CD14-positive monocyte (primary cell): Measurements from ENCODE around the gene PARD6G. TPM values are rescaled to one million over a fixed set of nuclear protein-coding genes. Genes with fewer than 3 reads are reported as not detected.

Experiments used
- DNase-seq, 3 donors: peaks; one replicate each; pipeline ENCODE4 v3.0.0-alpha.2; 2011 to 2022
- H2AFZ ChIP-seq: 2 replicates; pipeline ENCODE4 v1.6.0; 2012; ENCODE audit warnings: mild to moderate bottlenecking, low read depth, low read length, inconsistent platforms; ENCODE audit not compliant: insufficient read depth, poor library complexity, severe bottlenecking
- H3K27ac ChIP-seq, 2 donors: 1 replicate in 1 of 2; 2 replicates in 1 of 2; pipeline ENCODE4 v1.5.1; 2012 to 2013; ENCODE audit warnings: low read length in 2 of 2, control low read depth in 1 of 2, inconsistent platforms in 1 of 2, low read depth in 1 of 2, mild to moderate bottlenecking in 1 of 2
- H3K27me3 ChIP-seq, 2 donors: one replicate each; pipeline versions ENCODE4 v1.6.0 to v1.6.1; 2011 to 2013; ENCODE audit warnings: low read length in 2 of 2; ENCODE audit not compliant: control insufficient read depth in 2 of 2, insufficient read depth in 2 of 2
- H3K36me3 ChIP-seq, 2 donors: replicated peaks in 1 of 2; 1 replicate in 1 of 2; 2 replicates in 1 of 2; pipeline versions ENCODE4 v1.5.1 to v1.6.1; 2012 to 2013; ENCODE audit warnings: low read length in 2 of 2, control low read depth in 1 of 2, inconsistent platforms in 1 of 2, mild to moderate bottlenecking in 1 of 2; ENCODE audit not compliant: insufficient read depth in 2 of 2, control insufficient read depth in 1 of 2
- H3K4me1 ChIP-seq, 2 donors: 1 replicate in 1 of 2; 2 replicates in 1 of 2; pipeline versions ENCODE4 v1.5.1 to v1.6.1; 2012 to 2013; ENCODE audit warnings: low read length in 2 of 2, control low read depth in 1 of 2, inconsistent platforms in 1 of 2, mild to moderate bottlenecking in 1 of 2, moderate library complexity in 1 of 2; ENCODE audit not compliant: insufficient read depth in 2 of 2, control insufficient read depth in 1 of 2
- H3K4me2 ChIP-seq: replicated peaks from 2 replicates; pipeline ENCODE3; 2012; ENCODE audit warnings: low read length, moderate library complexity, mild to moderate bottlenecking; ENCODE audit not compliant: poor library complexity, severe bottlenecking; ENCODE audit errors: extremely low read depth
- H3K4me3 ChIP-seq, 3 experiments: fragments of 200-600 bp in 1 of 3; sonication (generic) in 1 of 3; replicated peaks in 1 of 3; 1 replicate in 2 of 3; 2 replicates in 1 of 3; pipeline ENCODE4 v1.5.1; 2011 to 2013; ENCODE audit warnings: low read length in 3 of 3, mild to moderate bottlenecking in 3 of 3, control low read depth in 2 of 3, low read depth in 2 of 3, inconsistent platforms in 1 of 3, moderate library complexity in 1 of 3
- H3K79me2 ChIP-seq: 2 replicates; pipeline ENCODE4 v1.6.0; 2012; ENCODE audit warnings: mild to moderate bottlenecking, control low read depth, inconsistent platforms, low read length, moderate library complexity; ENCODE audit not compliant: insufficient read depth
- H3K9ac ChIP-seq: 2 replicates; pipeline ENCODE4 v1.6.0; 2017; ENCODE audit warnings: low read length, mild to moderate bottlenecking; ENCODE audit not compliant: insufficient read depth, poor library complexity, severe bottlenecking
- H3K9me3 ChIP-seq, 2 donors: replicated peaks in 1 of 2; 1 replicate in 1 of 2; 2 replicates in 1 of 2; pipeline versions ENCODE4 v1.5.1 to v1.6.1; 2012 to 2013; ENCODE audit warnings: low read length in 2 of 2, control low read depth in 1 of 2; ENCODE audit not compliant: control insufficient read depth in 1 of 2, insufficient read depth in 1 of 2
- H4K20me1 ChIP-seq: 2 replicates; pipeline ENCODE4 v1.6.0; 2012; ENCODE audit warnings: mild to moderate bottlenecking, low read length, control low read depth, moderate library complexity; ENCODE audit not compliant: insufficient read depth
- H3K27ac Mint-ChIP-seq, 7 donors: one replicate each; pipeline ENCODE4 v1.8.0; 2020; ENCODE audit warnings: mild to moderate bottlenecking in 7 of 7, mixed read lengths in 7 of 7, moderate library complexity in 6 of 7, inconsistent platforms in 2 of 7
- H3K27me3 Mint-ChIP-seq, 3 donors: one replicate each; pipeline ENCODE4 v1.8.0; 2021 to 2022; ENCODE audit warnings: low read depth in 3 of 3, mild to moderate bottlenecking in 3 of 3, mixed read lengths in 3 of 3, moderate library complexity in 3 of 3, inconsistent platforms in 1 of 3
- H3K36me3 Mint-ChIP-seq, 2 donors: one replicate each; pipeline ENCODE4 v1.8.0; 2020; ENCODE audit warnings: mixed read lengths in 2 of 2, inconsistent platforms in 1 of 2, mild to moderate bottlenecking in 1 of 2
- H3K4me1 Mint-ChIP-seq: one replicate; pipeline ENCODE4 v1.8.0; 2020; ENCODE audit warnings: mild to moderate bottlenecking, mixed read lengths
- H3K4me3 Mint-ChIP-seq, 2 donors: one replicate each; pipeline ENCODE4 v1.8.0; 2020; ENCODE audit warnings: mild to moderate bottlenecking in 2 of 2, mixed read lengths in 2 of 2, moderate library complexity in 1 of 2
- H3K9me3 Mint-ChIP-seq, 7 donors: one replicate each; pipeline ENCODE4 v1.8.0; 2020 to 2022; ENCODE audit warnings: mixed read lengths in 7 of 7, mild to moderate bottlenecking in 6 of 7, moderate library complexity in 6 of 7, inconsistent platforms in 2 of 7
- WGBS: methylation state at CpG from one replicate; pipeline ENCODE4 v1.1.5; 2013; ENCODE audit warnings: missing lambda C conversion rate; ENCODE audit not compliant: insufficient coverage; 5-methylcytosine and 5-hydroxymethylcytosine counted together
- intact Hi-C, 2 donors: fragments of 100-400 bp; cut with micrococcal nuclease; formaldehyde crosslinking; loops; one replicate each; pipeline versions ENCODE4 v1.15.0 to v1.15.1; 2023
- polyA plus RNA-seq, 3 donors: library from polyadenylated mRNA; depleted of rRNA in 1 of 3; unstranded in 2 of 3; stranded (reverse) in 1 of 3; fragments of 300-500 nt in 2 of 3; fragments of >200 nt in 1 of 3; fragmentation: Illumina TruSeq in 2 of 3; gene quantifications; 1 replicate in 2 of 3; 2 replicates in 1 of 3; pipeline ENCODE4 v1.2.3, GENCODE V29; 2012 to 2021
- TF ChIP-seq, protein P1 (sequence below): fragments of 200-600 bp; IDR thresholded peaks from one replicate; pipeline ENCODE4 v1.8.0; 2022; ENCODE audit warnings: antibody characterized with exemption, mild to moderate bottlenecking

PARD6G gene
- polyA plus RNA-seq, 3 donors, result not detected

DNA sequence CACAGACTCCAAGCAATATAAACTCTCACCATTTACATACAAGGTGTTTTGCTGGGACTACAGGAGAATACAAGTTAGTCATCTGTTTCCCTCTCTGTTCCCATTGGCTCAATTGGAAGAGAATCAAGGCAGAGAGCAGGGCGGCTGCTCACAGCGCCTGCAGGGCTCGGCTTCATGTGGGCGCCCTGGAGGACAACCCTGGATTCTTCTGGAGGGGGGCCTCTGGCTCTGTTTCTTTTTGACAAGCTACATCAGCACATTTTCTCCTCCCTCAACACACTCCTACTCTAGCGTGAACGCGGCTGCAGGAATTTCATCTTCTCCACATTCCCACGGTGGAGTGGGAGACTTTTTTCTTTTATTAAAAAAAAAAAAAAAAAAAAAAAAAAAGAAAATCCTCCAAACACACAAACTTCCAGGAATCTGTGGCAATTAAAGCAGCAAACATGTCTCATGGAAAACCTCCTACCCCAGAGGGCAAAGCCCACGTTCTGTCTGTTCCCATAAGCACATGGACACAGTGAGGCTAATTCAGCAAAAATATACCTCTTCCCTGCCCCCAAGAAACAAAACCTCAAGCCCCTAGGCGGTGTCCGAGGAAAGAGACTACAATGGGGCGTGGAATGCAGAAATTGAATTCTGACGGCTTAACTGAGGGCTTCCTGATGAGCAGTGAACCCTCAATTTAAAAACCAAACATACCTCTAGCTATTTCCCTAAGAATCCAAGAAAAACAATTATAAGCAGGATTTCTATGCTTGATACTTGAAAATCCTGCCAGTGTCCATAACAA is 50.6 kb downstream of the PARD6G start:
- TF ChIP-seq, protein P1, sequence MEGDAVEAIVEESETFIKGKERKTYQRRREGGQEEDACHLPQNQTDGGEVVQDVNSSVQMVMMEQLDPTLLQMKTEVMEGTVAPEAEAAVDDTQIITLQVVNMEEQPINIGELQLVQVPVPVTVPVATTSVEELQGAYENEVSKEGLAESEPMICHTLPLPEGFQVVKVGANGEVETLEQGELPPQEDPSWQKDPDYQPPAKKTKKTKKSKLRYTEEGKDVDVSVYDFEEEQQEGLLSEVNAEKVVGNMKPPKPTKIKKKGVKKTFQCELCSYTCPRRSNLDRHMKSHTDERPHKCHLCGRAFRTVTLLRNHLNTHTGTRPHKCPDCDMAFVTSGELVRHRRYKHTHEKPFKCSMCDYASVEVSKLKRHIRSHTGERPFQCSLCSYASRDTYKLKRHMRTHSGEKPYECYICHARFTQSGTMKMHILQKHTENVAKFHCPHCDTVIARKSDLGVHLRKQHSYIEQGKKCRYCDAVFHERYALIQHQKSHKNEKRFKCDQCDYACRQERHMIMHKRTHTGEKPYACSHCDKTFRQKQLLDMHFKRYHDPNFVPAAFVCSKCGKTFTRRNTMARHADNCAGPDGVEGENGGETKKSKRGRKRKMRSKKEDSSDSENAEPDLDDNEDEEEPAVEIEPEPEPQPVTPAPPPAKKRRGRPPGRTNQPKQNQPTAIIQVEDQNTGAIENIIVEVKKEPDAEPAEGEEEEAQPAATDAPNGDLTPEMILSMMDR, result no peak
- Mint-ChIP-seq H3K9me3 (no peaks in the 10 kb centered on the region), H3K27me3 (peaks cover 2 to 9% (median 5%) of the 10 kb centered on the region in 3 donors), H3K27ac (no peak overlapping the region), H3K36me3 (no peaks in the 10 kb centered on the region), H3K4me1 (no peaks in the 10 kb centered on the region), H3K4me3 (no peak overlapping the region)
- H4K20me1 ChIP-seq, result no peaks in the 10 kb centered on the region
- intact Hi-C loops, result no loop called here
- no peak overlapping the region for H3K4me3 ChIP-seq
- no peaks in the 10 kb centered on the region for H3K9me3 ChIP-seq
- WGBS, result 67% methylated on average over 1 of the region's 13 CpGs
- H3K4me2 ChIP-seq, result no peak overlapping the region
- H3K9ac ChIP-seq, result no peak overlapping the region
- H3K27me3 ChIP-seq, result peaks cover 0 to 2% of the 10 kb centered on the region in 2 donors
- no peaks in the 10 kb centered on the region for H3K79me2 ChIP-seq
- no peak overlapping the region for H3K27ac ChIP-seq
- no peak overlapping the region for H2AFZ ChIP-seq
- no peaks in the 10 kb centered on the region for H3K4me1 ChIP-seq
- no peaks in the 10 kb centered on the region for H3K36me3 ChIP-seq
- DNase-seq, result no peak

DNA sequence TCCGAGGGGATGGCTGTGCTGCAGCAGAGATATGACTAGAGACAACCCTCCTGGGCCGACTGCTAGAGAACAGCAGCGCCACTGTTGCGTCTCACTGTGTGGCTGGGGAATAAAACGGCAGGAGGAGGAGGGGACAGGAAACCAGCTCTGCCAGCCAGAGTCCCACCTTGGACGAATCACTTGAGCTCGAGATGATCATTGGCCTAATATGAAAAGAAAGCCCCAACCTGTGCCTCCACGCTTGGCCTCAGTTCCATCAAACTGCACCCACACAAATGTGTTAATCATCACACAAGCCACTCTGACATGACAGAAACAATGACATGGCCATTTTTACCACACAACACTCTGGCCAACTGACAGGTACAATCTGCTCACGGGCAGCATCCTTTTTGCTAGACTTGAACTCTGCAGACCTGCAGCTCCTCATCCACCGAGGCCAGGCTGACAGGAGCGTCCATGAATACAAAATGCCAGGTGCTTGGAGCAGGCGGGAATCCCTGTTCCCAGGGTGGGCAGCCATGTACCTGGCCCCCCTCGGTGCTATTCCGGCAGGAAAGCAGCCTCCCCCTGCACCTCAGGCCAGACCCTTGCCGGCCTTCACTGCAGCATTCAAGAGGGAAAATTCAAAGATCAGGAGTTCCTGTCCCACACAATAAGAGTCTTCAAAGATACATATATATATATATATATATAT is 52.3 kb downstream of the PARD6G start:
- Mint-ChIP-seq H3K36me3 (no peaks in the 10 kb centered on the region), H3K27me3 (peaks cover 2 to 9% (median 2%) of the 10 kb centered on the region in 3 donors)
- intact Hi-C loops, result no loop called here

More for the DNA sequence above, 52.3 kb downstream of the PARD6G start:
- no peak overlapping the region for H2AFZ ChIP-seq
- no peaks in the 10 kb centered on the region for H3K36me3 ChIP-seq
- no peak overlapping the region for H3K4me2 ChIP-seq
- no peak overlapping the region for H3K4me3 ChIP-seq
- H3K4me1 ChIP-seq, result no peaks in the 10 kb centered on the region
- no peak overlapping the region for H3K9ac ChIP-seq
- DNase-seq, result no peak
- H3K9me3 Mint-ChIP-seq, result no peaks in the 10 kb centered on the region
- no peaks in the 10 kb centered on the region for H3K79me2 ChIP-seq
- 73% methylated on average over 9 of the region's 15 CpGs for WGBS
- no peaks in the 10 kb centered on the region for H3K9me3 ChIP-seq
- H3K4me3 Mint-ChIP-seq, result no peak overlapping the region
- H3K4me1 Mint-ChIP-seq, result no peaks in the 10 kb centered on the region
- TF ChIP-seq, protein P1, result no peak
- no peak overlapping the region for H3K27ac ChIP-seq
- H3K27me3 ChIP-seq, result peaks cover 0 to 2% of the 10 kb centered on the region in 2 donors
- no peak overlapping the region for H3K27ac Mint-ChIP-seq
- H4K20me1 ChIP-seq, result no peaks in the 10 kb centered on the region
